GM23338 (cell line): ENCODE measurements around the gene LIF. TPM values are rescaled to one million over a fixed set of nuclear protein-coding genes. Genes with fewer than 3 reads are reported as not detected.
A peak's percentile ranks its signal among the peaks of the same experiment; 100 is the strongest.

Experiments
- ATAC-seq: fragments of 200-7000 bp; cut with Tn5 transposase; 3 replicates; pipeline ENCODE4 v1.9.1; 2020
- DNase-seq: peaks from one replicate; pipeline ENCODE4 v3.0.0-alpha.2; 2015; ENCODE audit warnings: low spot score
- H2AFZ ChIP-seq: fragments of 200-600 bp; sonication (generic); 2 replicates; pipeline ENCODE4 v1.8.0; 2016; ENCODE audit warnings: antibody characterized with exemption, mild to moderate bottlenecking, moderate library complexity
- H3F3A ChIP-seq: fragments of 200-600 bp; sonication (generic); replicated peaks from 2 replicates; pipeline ENCODE4 v1.8.0; 2017; ENCODE audit warnings: antibody characterized with exemption, mixed run types, low read depth
- H3K27ac ChIP-seq: fragments of 200-600 bp; sonication (generic); 2 replicates; pipeline ENCODE4 v1.6.1; 2016; ENCODE audit warnings: low read depth
- H3K27me3 ChIP-seq: fragments of 200-600 bp; sonication (generic); 2 replicates; pipeline ENCODE4 v1.8.0; 2016; ENCODE audit warnings: mild to moderate bottlenecking, mixed run types, moderate library complexity; ENCODE audit not compliant: insufficient read depth
- H3K36me3 ChIP-seq: fragments of 200-600 bp; sonication (generic); 2 replicates; pipeline ENCODE4 v1.8.0; 2016; ENCODE audit warnings: mild to moderate bottlenecking; ENCODE audit not compliant: insufficient read depth
- H3K4me1 ChIP-seq: fragments of 200-600 bp; sonication (generic); 2 replicates; pipeline ENCODE4 v1.8.0; 2016; ENCODE audit warnings: mild to moderate bottlenecking, moderate library complexity; ENCODE audit not compliant: insufficient read depth
- H3K4me2 ChIP-seq: fragments of 200-600 bp; sonication (generic); 2 replicates; pipeline ENCODE4 v1.7.1; 2017; ENCODE audit warnings: mixed run types
- H3K4me3 ChIP-seq: fragments of 200-600 bp; sonication (generic); 2 replicates; pipeline ENCODE4 v1.6.1; 2016; ENCODE audit warnings: mixed run types
- H3K79me2 ChIP-seq: fragments of 200-600 bp; sonication (generic); replicated peaks from 2 replicates; pipeline ENCODE4 v1.8.0; 2017; ENCODE audit warnings: mild to moderate bottlenecking; ENCODE audit not compliant: insufficient read depth
- H3K9me2 ChIP-seq: fragments of 200-600 bp; sonication (generic); 2 replicates; pipeline ENCODE4 v1.8.0; 2017; ENCODE audit not compliant: insufficient read depth
- H4K20me1 ChIP-seq: fragments of 200-600 bp; sonication (generic); replicated peaks from 2 replicates; pipeline ENCODE4 v1.8.0; 2017; ENCODE audit warnings: mild to moderate bottlenecking; ENCODE audit not compliant: insufficient read depth
- H3K27ac Mint-ChIP-seq: 2 replicates; pipeline ENCODE4 v1.8.0; 2020; ENCODE audit warnings: inconsistent platforms, mild to moderate bottlenecking, moderate library complexity, mixed read lengths
- H3K27me3 Mint-ChIP-seq: 3 replicates; pipeline ENCODE4 v1.8.0; 2022; ENCODE audit warnings: low read depth, mild to moderate bottlenecking, moderate library complexity, mixed read lengths, inconsistent platforms; ENCODE audit not compliant: insufficient read depth, poor library complexity
- H3K36me3 Mint-ChIP-seq: 3 replicates; pipeline ENCODE4 v1.8.0; 2021; ENCODE audit warnings: low read depth, mild to moderate bottlenecking, inconsistent platforms, moderate library complexity, mixed read lengths
- H3K4me1 Mint-ChIP-seq: 3 replicates; pipeline ENCODE4 v1.8.0; 2020; ENCODE audit warnings: mild to moderate bottlenecking, inconsistent platforms, mixed read lengths
- H3K4me3 Mint-ChIP-seq: 3 replicates; pipeline ENCODE4 v1.8.0; 2021; ENCODE audit warnings: moderate library complexity, mild to moderate bottlenecking, inconsistent platforms, mixed read lengths
- H3K9me3 Mint-ChIP-seq: 3 replicates; pipeline ENCODE4 v1.8.0; 2020; ENCODE audit warnings: moderate library complexity, mild to moderate bottlenecking, inconsistent platforms, mixed read lengths
- CTCF ChIP-seq, 2 experiments: fragments of 200-600 bp in 1 of 2; sonication (generic) in 1 of 2; conservative IDR thresholded peaks; 2 replicates each; pipeline versions ENCODE4 v1.5.1 to v1.6.1; 2016 to 2017; ENCODE audit warnings: antibody characterized with exemption in 2 of 2, low read depth in 2 of 2, mild to moderate bottlenecking in 2 of 2, moderate library complexity in 1 of 2
- EZH2 ChIP-seq: fragments of 200-600 bp; sonication (generic); IDR thresholded peaks from one replicate; pipeline ENCODE4 v1.8.0; 2017; ENCODE audit warnings: antibody characterized with exemption, mild to moderate bottlenecking, low read depth; ENCODE audit not compliant: unreplicated experiment
- EZH2phosphoT487 ChIP-seq: fragments of 200-600 bp; sonication (generic); IDR thresholded peaks from one replicate; pipeline ENCODE4 v1.8.1; 2018; ENCODE audit warnings: antibody characterized with exemption; ENCODE audit not compliant: unreplicated experiment
- JUNB ChIP-seq: IDR thresholded peaks from one replicate; pipeline ENCODE4 v1.6.1; 2016; ENCODE audit warnings: antibody characterized with exemption; ENCODE audit not compliant: unreplicated experiment
- NANOG ChIP-seq: IDR thresholded peaks from 2 replicates; pipeline ENCODE4 v1.6.1; 2016; ENCODE audit warnings: antibody characterized with exemption, borderline replicate concordance
- POLR2AphosphoS5 ChIP-seq: IDR thresholded peaks from 2 replicates; pipeline ENCODE4 v1.6.1; 2016; ENCODE audit warnings: antibody characterized with exemption, low read depth
- STAT1 ChIP-seq: IDR thresholded peaks from one replicate; pipeline ENCODE4 v1.6.1; 2016; ENCODE audit warnings: antibody characterized with exemption; ENCODE audit not compliant: unreplicated experiment
- ZNF331 ChIP-seq: fragments of 250-450 bp; sonication (Bioruptor Pico); IDR thresholded peaks from 2 replicates; pipeline ENCODE4 v1.5.0; 2020; ENCODE audit warnings: low read depth, mild to moderate bottlenecking, moderate library complexity
- ZNF462 ChIP-seq: fragments of 250-450 bp; sonication (Bioruptor Pico); IDR thresholded peaks from 2 replicates; pipeline ENCODE4 v1.5.0; 2020; ENCODE audit warnings: mild to moderate bottlenecking, moderate library complexity
- polyA plus RNA-seq: library from polyadenylated mRNA; unstranded; fragments of >200 nt; fragmentation: Nextera tagmentation; extraction: Ambion mirVana; gene quantifications from 2 replicates; pipeline ENCODE4 v1.2.1, GENCODE V29; 2016
- total RNA-seq: library from RNA; depleted of rRNA; stranded (reverse); fragments of >200 nt; shearing (Covaris generic); gene quantifications from 2 replicates; pipeline ENCODE4 v1.2.3, GENCODE V29; 2014

LIF gene
- total and polyA plus RNA-seq, 2 experiments from 2014 or later: 1.8 to 3.6 TPM

- Mint-ChIP-seq H3K36me3 (no peaks in the 10 kb centered on the region), H3K4me1 (peaks cover 35% of the 10 kb centered on the region), H3K4me3 (no peak overlapping the region), H3K27ac (no peak overlapping the region), H3K27me3 (peaks cover 4% of the 10 kb centered on the region), H3K9me3 (no peaks in the 10 kb centered on the region; the same call in 2 of the 3 replicates)
- H3K36me3 ChIP-seq: no peaks in the 10 kb centered on the region
- H3K4me3 ChIP-seq: no peak overlapping the region
- no peaks in the 10 kb centered on the region for H3F3A ChIP-seq
- H4K20me1 ChIP-seq: no peaks in the 10 kb centered on the region
- peaks cover 42% of the 10 kb centered on the region for H3K4me1 ChIP-seq
- H3K4me2 ChIP-seq: no peak overlapping the region
- no peaks in the 10 kb centered on the region for H3K79me2 ChIP-seq
- no peak overlapping the region for H3K27ac ChIP-seq
- no peaks in the 10 kb centered on the region for H3K9me2 ChIP-seq
- no peak for TF ChIP-seq ZNF331 (CRISPR knock-in tag)
- no peak for TF ChIP-seq JUNB
- TF ChIP-seq EZH2: no peak
- TF ChIP-seq ZNF462 (CRISPR knock-in tag): no peak
- no peak for TF ChIP-seq POLR2AphosphoS5
- no peak for TF ChIP-seq EZH2phosphoT487
- no peak for TF ChIP-seq CTCF (conservative IDR thresholded peaks at IDR 0.05; ENCODE audit: low read depth in 2 of 2)
- no peak for TF ChIP-seq STAT1
- TF ChIP-seq NANOG: no peak
- ATAC-seq (peak; percentile 20), DNase-seq (no peak)
- peak overlapping the region; percentile 38; the same call in 1 of the 2 replicates for H2AFZ ChIP-seq
- no peaks in the 10 kb centered on the region for H3K27me3 ChIP-seq
Observed at GRCh38 chr22:30232716-30233218, 13.8 kb downstream of the LIF start.
